Right lobe of liver (tissue), 4 donors: ENCODE results near the gene KCNQ2.

Source experiments
- CTCF ChIP-seq, 4 donors: fragments of 200-600 bp in 3 of 4; fragments of 450-650 bp in 1 of 4; IDR thresholded peaks; one replicate each; pipeline versions ENCODE4 v1.5.1 to v1.8.0; 2016 to 2022; ENCODE audit warnings: antibody characterized with exemption in 4 of 4, mild to moderate bottlenecking in 2 of 4
- POLR2A ChIP-seq: fragments of 450-650 bp; IDR thresholded peaks from one replicate; pipeline ENCODE4 v1.6.1; 2017; ENCODE audit warnings: antibody characterized with exemption, mild to moderate bottlenecking
- donor health status: DM: no; HTN: no; CAD: no.
- donor health status: DM: no; HTN: no; CAD: no.
- donor health status: DM: no; HTN: yes; CAD: no.

DNA sequence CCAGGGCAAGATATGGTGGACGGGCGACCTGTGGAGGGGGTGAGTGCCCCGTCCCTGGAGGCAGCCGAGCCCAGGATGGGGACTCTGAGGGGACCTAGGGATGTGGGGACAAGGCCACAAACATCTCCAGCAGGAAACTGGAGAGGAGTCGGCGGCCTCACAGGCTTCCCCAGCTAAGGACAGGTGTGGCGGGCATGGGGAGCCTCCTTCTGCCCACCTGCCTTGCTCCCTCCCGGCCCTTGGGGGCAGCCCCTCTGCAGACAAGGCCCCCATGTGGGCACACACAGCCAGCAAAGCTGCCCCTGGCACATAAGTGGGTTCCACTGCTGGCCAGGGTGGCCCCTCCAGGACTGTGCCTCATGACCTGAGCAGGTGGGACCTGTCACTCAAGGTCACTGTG is 115.9 kb downstream of the KCNQ2 start:
- TF ChIP-seq CTCF (IDR thresholded peaks at IDR 0.05) (no peak), POLR2A (no peak)
